ENCODE results near the gene LTBP3.

Gene LTBP3

GRCh38 chr11:65577756-65578109 lies 19.6 kb upstream of the LTBP3 start:
- no peak for DNase-seq (ENCODE audit: extremely low spot score)
- ChIA-PET POLR2A (interaction anchor here (1.9 kb wide), 1 partner anchor 72 kb away, joined by 9 read pairs; no protein-coding TSS in a partner anchor), CTCF (interaction anchor here (1.6 to 22.1 kb wide), 4 partner anchors 10 to 38 kb away, joined by 3 to 351 read pairs (median 35); partner anchors contain the start of genes KCNK7, MAP3K11 and PCNX3)
- no peak for TF ChIP-seq CTCF (IDR thresholded peaks at IDR 0.05; ENCODE audit: control extremely low read depth, extremely low read depth, low read depth, missing control alignments)

DNA sequence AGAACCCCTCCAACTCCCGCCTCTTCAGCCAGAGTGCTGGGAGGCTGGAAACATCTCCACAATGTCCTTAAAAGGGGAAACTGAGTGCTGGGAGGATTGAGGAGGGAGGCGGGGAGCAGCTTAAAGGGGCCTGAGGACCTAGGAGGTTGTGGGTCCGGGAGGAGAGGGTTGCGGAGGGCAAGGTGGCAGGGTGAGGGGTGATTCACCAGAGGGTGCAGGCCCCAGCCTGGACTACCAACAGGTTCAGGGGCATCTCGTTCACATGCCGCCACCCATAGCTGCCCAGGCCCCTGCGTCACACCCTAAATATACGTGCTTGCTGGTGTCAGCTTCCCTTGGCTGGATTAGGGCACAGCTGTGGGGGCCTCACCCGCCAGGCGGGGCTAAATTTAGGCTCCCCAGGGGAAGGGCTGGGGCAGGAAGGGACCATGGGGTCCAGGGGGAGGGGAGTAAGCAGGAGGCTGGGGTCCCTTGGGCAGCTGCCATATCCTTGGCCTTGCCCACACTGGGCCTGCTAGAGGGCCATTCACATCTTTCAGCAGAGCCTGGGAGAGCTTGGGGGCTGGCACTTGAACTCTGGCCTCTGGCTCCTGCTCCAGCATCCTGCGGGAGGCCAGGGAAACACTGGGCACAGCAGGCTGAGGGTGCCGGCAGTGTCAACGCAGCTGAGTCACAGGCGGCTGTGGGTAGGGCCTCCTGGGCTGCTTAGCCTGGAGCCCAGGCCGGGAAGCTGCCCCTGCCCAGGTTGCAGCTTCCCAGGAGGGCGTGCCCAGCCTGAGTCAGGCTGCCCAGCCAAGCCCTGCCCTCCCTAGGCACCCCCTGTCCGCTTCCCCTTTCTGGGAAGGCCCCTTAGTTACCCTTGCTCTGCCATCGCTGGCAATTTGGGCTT lies 19.0 kb upstream of the LTBP3 start:
- POLR2A ChIA-PET, result interaction anchor here (0.9 to 2.4 kb wide), 5 partner anchors 9 to 154 kb away, joined by 3 to 9 read pairs (median 5); partner anchors contain the start of gene NEAT1
- CTCF ChIA-PET, result interaction anchor here (1.6 to 22.1 kb wide), 6 partner anchors 11 to 40 kb away, joined by 3 to 351 read pairs (median 10); partner anchors contain the start of genes KCNK7, MAP3K11 and PCNX3
- no peak for DNase-seq (ENCODE audit: extremely low spot score)
- no peak for TF ChIP-seq CTCF (IDR thresholded peaks at IDR 0.05; ENCODE audit: control extremely low read depth, extremely low read depth, low read depth, missing control alignments)

- peak; percentile 52 for DNase-seq (ENCODE audit: extremely low spot score)
- ChIA-PET POLR2A (interaction anchor here (0.9 to 2.4 kb wide), 5 partner anchors 10 to 154 kb away, joined by 3 to 9 read pairs (median 5); partner anchors contain the start of gene NEAT1), CTCF (interaction anchor here (1.7 to 22.1 kb wide), 5 partner anchors 10 to 39 kb away, joined by 5 to 351 read pairs (median 12); partner anchors contain the start of genes KCNK7, MAP3K11 and PCNX3)
- TF ChIP-seq CTCF (IDR thresholded peaks at IDR 0.05; ENCODE audit: control extremely low read depth, extremely low read depth, low read depth, missing control alignments), result no peak
Measured at GRCh38 chr11:65576232-65576866, 18.2 kb upstream of the LTBP3 start.

DNA sequence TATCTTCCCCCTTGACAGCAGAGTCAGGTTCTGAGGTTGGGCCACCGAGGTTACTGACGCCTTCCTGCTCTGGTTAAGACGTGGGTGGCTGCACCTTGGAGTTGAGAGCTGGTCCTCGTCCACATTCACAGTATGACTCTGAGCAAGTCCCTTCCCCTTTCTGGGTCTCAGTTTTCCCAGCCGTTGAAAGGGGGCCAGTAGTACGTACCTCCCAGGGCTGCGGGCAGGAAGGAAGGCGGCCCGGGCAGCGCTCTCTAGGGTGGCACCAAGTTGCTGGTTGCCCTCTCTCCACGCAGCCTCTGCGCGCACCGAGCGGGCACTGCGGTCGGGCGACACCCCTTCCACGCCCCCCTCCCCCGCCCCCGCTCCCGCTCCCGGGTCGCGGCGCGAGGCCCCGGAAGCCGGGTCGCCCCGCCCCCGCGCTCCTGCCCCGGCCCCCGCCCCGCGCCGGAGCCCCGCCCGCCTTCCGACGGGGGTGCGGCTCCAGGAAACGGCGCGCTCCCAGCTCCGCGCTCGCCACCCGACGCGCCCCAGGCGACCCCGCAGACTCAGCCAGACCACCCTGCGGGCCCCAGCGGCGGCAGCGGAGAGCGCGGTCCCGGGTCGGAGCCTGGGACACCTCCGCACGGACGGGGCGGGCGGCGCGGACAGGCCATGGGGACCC lies 17.5 kb upstream of the LTBP3 start, which contains the start of gene EHBP1L1:
Gene EHBP1L1 (plus strand): TSS at position 486 of the 664 bp plus-strand sequence. CDS start 250 bp downstream, outside the sequence.
- peak; percentile 88 for DNase-seq (ENCODE audit: extremely low spot score)
- ChIA-PET CTCF (interaction anchor here (1.3 to 22.1 kb wide), 6 partner anchors 9 to 159 kb away, joined by 3 to 351 read pairs (median 10); partner anchors contain the start of genes KCNK7, MAP3K11 and PCNX3), POLR2A (interaction anchor here (1.1 to 2.4 kb wide), 4 partner anchors 11 to 153 kb away, joined by 5 to 9 read pairs (median 6); partner anchors contain the start of gene NEAT1)
- TF ChIP-seq CTCF (IDR thresholded peaks at IDR 0.05; ENCODE audit: control extremely low read depth, extremely low read depth, low read depth, missing control alignments), result no peak

GRCh38 chr11:65574811-65575567 lies 16.8 kb upstream of the LTBP3 start:
- DNase-seq (ENCODE audit: extremely low spot score), result no peak
- ChIA-PET POLR2A (interaction anchor here (1.1 to 2.4 kb wide), 3 partner anchors 11 to 152 kb away, joined by 5 to 8 read pairs (median 5); partner anchors contain the start of gene NEAT1), CTCF (interaction anchor here (1.3 to 22.1 kb wide), 5 partner anchors 9 to 159 kb away, joined by 3 to 351 read pairs (median 12); partner anchors contain the start of genes KCNK7, MAP3K11 and PCNX3)
- no peak for TF ChIP-seq CTCF (IDR thresholded peaks at IDR 0.05; ENCODE audit: control extremely low read depth, extremely low read depth, low read depth, missing control alignments)
